K562 (cell line): ENCODE measurements around the gene TMEM151A. TPM values are rescaled to one million over a fixed set of nuclear protein-coding genes. Genes with fewer than 3 reads are reported as not detected.

Experiments
- BCL6 ChIP-seq: fragments of 250-450 bp; sonication (Bioruptor Pico); IDR thresholded peaks from 2 replicates; pipeline ENCODE4 v1.4.0; 2020
- E2F3 ChIP-seq: fragments of 250-450 bp; sonication (Bioruptor Pico); IDR thresholded peaks from 2 replicates; pipeline ENCODE4 v1.4.0; 2020; ENCODE audit warnings: mild to moderate bottlenecking
- ESRRA ChIP-seq: fragments of 450-650 bp; IDR thresholded peaks from 2 replicates; pipeline ENCODE4 v1.6.1; 2014; ENCODE audit warnings: low read depth, mild to moderate bottlenecking, moderate library complexity, borderline replicate concordance
- ESRRB ChIP-seq: fragments of 250-450 bp; sonication (Bioruptor Pico); IDR thresholded peaks from 2 replicates; pipeline ENCODE4 v1.5.0; 2020; ENCODE audit warnings: mild to moderate bottlenecking, moderate library complexity, borderline replicate concordance
- FOSL1 ChIP-seq: fragments of 200-800 bp; sonication (Bioruptor generic); conservative IDR thresholded peaks from 2 replicates; pipeline ENCODE4 v1.6.1; 2016; ENCODE audit warnings: missing genetic modification characterization, missing compliant biosample characterization
- GABPA ChIP-seq: fragments of 200-800 bp; sonication (Bioruptor generic); conservative IDR thresholded peaks from 2 replicates; pipeline ENCODE4 v1.6.1; 2016; ENCODE audit warnings: low read depth, missing genetic modification characterization, missing compliant biosample characterization
- HNRNPLL ChIP-seq: fragments of 200-400 bp; formaldehyde crosslinking; IDR thresholded peaks from 2 replicates; pipeline ENCODE4 v1.6.1; 2017; ENCODE audit warnings: low read length, low read depth, mild to moderate bottlenecking; ENCODE audit not compliant: poor library complexity, severe bottlenecking
- JUND ChIP-seq, 2 experiments: IDR thresholded peaks; 2 replicates in 1 of 2; 3 replicates in 1 of 2; pipeline ENCODE4 v1.6.1; 2011; ENCODE audit warnings: borderline replicate concordance in 2 of 2, low read depth in 2 of 2, low read length in 2 of 2, improper control_type of control experiment in 1 of 2, missing biosample characterization in 1 of 2, missing genetic modification characterization in 1 of 2, missing genetic modification reagents in 1 of 2
- LCOR ChIP-seq: sonication (generic); formaldehyde crosslinking; IDR thresholded peaks from 2 replicates; pipeline ENCODE4 v1.8.0; 2022; ENCODE audit warnings: mild to moderate bottlenecking, missing genetic modification reagents
- MAFG ChIP-seq: fragments of 450-650 bp; conservative IDR thresholded peaks from 2 replicates; pipeline ENCODE4 v1.6.1; 2016; ENCODE audit warnings: missing genetic modification characterization, missing compliant biosample characterization
- NCOA2 ChIP-seq, 2 experiments: fragments of 450-650 bp; IDR thresholded peaks; 2 replicates each; pipeline ENCODE4 v1.6.1; 2018; ENCODE audit warnings: mild to moderate bottlenecking in 2 of 2, moderate library complexity in 1 of 2; ENCODE audit not compliant: partially characterized antibody in 2 of 2
- NFATC3 ChIP-seq: fragments of 450-650 bp; IDR thresholded peaks from 2 replicates; pipeline ENCODE4 v1.6.1; 2017; ENCODE audit warnings: mild to moderate bottlenecking
- NR2F6 ChIP-seq: fragments of 450-650 bp; formaldehyde crosslinking; IDR thresholded peaks from 2 replicates; pipeline ENCODE4 v1.4.0; 2020; ENCODE audit warnings: mild to moderate bottlenecking
- NUFIP1 ChIP-seq: fragments of 450-650 bp; IDR thresholded peaks from 2 replicates; pipeline ENCODE4 v1.6.1; 2018; ENCODE audit not compliant: partially characterized antibody
- SUPT5H ChIP-seq: fragments of 450-650 bp; IDR thresholded peaks from 2 replicates; pipeline ENCODE4 v1.6.1; 2016
- XRCC5 ChIP-seq: fragments of 200-400 bp; formaldehyde crosslinking; IDR thresholded peaks from 2 replicates; pipeline ENCODE4 v1.6.1; 2017; ENCODE audit warnings: low read depth, mild to moderate bottlenecking, low read length
- ZNF140 ChIP-seq: fragments of 250-450 bp; sonication (Bioruptor Pico); IDR thresholded peaks from 2 replicates; pipeline ENCODE4 v1.8.0; 2021; ENCODE audit warnings: moderate library complexity, mild to moderate bottlenecking, inconsistent platforms
- polyA plus RNA-seq, 8 experiments: library from polyadenylated mRNA; depleted of rRNA in 4 of 8; stranded (reverse) in 5 of 8; unstranded in 3 of 8; fragments of >200 nt; fragmentation: Nextera tagmentation in 2 of 8; fragmentation: Illumina TruSeq in 1 of 8; extraction: Ambion mirVana in 2 of 8; extraction: Trizol in 1 of 8; gene quantifications; 2 replicates each; pipeline versions ENCODE4 v1.2.1 to v1.2.3, GENCODE V29; 2011 to 2014; ENCODE audit warnings: inconsistent platforms in 1 of 8, missing spikeins in 1 of 8
- total RNA-seq, 7 experiments: library from RNA; depleted of rRNA in 6 of 7; stranded (reverse); fragments of >200 nt in 6 of 7; fragmentation: Illumina TruSeq in 2 of 7; extraction: Trizol in 2 of 7; gene quantifications; 2 replicates each; pipeline versions ENCODE4 v1.2.1 to v1.2.3, GENCODE V29; 2011 to 2021; ENCODE audit warnings: low replicate concordance in 1 of 7
- TF ChIP-seq, protein P1 (sequence below): sonication (generic); formaldehyde crosslinking; IDR thresholded peaks from 2 replicates; pipeline ENCODE4 v1.8.0; 2022; ENCODE audit warnings: mild to moderate bottlenecking, missing genetic modification reagents
- TF ChIP-seq, protein P2 (sequence below), 2 experiments: fragments of 450-650 bp in 1 of 2; sonication (generic) in 1 of 2; formaldehyde crosslinking in 1 of 2; IDR thresholded peaks in 1 of 2; conservative IDR thresholded peaks in 1 of 2; 2 replicates each; pipeline versions ENCODE4 v1.6.1 to v1.8.1; 2016 to 2023; ENCODE audit warnings: mild to moderate bottlenecking in 2 of 2, moderate library complexity in 2 of 2, inconsistent platforms in 1 of 2, missing genetic modification reagents in 1 of 2
- TF ChIP-seq, protein P3 (sequence below): sonication (generic); formaldehyde crosslinking; IDR thresholded peaks from 2 replicates; pipeline ENCODE4 v1.8.0; 2022; ENCODE audit warnings: mild to moderate bottlenecking, low read depth, missing genetic modification reagents

TMEM151A gene
- total and polyA plus RNA-seq, 9 of the 15 experiments (the other 6 are each of a cell fraction or from before 2014, with no cell fraction given), result not detected

DNA sequence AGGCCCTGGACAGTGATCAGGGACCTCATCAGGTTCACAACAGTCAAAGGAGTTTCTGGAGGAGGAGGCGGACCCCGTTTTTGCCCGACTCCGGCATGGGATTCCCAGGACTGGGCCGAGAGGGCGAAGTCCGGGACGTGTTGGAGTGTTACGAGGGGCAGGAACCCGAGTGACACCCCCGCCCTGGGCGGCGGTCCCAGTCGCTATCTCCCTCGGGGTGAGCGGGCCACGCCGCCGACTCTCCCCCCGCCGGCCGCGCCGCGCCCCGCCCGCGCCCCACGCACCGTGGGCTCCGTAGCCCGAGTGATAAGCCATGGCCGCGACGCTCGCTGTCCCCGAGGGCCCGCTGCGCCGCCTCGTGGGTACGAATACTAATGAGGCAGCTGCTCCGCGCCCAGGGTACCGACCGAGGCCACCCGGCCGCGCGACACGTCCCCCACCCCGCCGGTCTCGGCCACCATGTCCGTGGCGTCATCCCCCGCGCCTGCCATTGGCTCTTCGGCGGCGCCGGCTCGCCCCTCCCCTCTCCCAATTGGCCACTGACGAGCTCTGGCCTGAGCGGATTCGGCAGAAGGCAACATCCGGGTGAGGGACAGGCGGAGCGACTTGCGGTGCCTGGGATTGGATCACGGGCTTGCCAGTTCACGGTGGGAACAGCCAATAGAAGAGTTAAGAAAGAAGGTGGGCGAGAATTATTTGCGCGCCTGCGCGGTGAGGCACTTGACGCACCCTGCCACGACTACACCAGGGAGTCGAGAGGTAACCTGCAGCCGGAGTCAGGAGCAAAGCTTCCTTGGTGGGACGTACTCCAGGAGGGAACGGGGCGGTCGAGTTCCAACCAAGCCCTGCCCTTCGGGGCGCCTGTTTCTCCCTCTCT is 2.8 kb upstream of the TMEM151A start, which contains the start of gene YIF1A (continued):
- no peak; the same call in 1 of the 2 replicates for TF ChIP-seq ESRRA
- TF ChIP-seq NCOA2 (IDR thresholded peaks at IDR 0.05; ENCODE audit: partially characterized antibody in 2 of 2), result no peak
- TF ChIP-seq E2F3 (CRISPR knock-in tag), result 0 out of 2 replicates have a peak, but pooled peaks have one; percentile 44
- TF ChIP-seq NFATC3, result no peak
- TF ChIP-seq NR2F6 (CRISPR knock-in tag), result no peak
- TF ChIP-seq HNRNPLL, result peak; percentile 34
- TF ChIP-seq, protein P1, sequence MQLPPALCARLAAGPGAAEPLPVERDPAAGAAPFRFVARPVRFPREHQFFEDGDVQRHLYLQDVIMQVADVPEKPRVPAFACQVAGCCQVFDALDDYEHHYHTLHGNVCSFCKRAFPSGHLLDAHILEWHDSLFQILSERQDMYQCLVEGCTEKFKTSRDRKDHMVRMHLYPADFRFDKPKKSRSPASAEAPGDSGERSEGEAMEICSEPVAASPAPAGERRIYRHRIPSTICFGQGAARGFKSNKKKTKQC (CRISPR knock-in tag), result 0 out of 2 replicates have a peak, but pooled peaks have one; percentile 69
- TF ChIP-seq, protein P2, sequence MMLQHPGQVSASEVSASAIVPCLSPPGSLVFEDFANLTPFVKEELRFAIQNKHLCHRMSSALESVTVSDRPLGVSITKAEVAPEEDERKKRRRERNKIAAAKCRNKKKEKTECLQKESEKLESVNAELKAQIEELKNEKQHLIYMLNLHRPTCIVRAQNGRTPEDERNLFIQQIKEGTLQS (IDR thresholded peaks at IDR 0.05), result peak; percentile 71
- TF ChIP-seq, protein P2 (CRISPR knock-in tag; conservative IDR thresholded peaks at IDR 0.05), result peak; percentile 46; the same call in 1 of the 2 replicates
- TF ChIP-seq LCOR (CRISPR knock-in tag), result no peak
- no peak for TF ChIP-seq BCL6 (CRISPR knock-in tag)
- TF ChIP-seq FOSL1 (tag), result peak; percentile 46; the same call in 1 of the 2 replicates
- peak; percentile 90 for TF ChIP-seq SUPT5H
- no peak for TF ChIP-seq MAFG (tag)
- peak; percentile 88 for TF ChIP-seq JUND (IDR thresholded peaks at IDR 0.05; ENCODE audit: borderline replicate concordance, low read depth, low read length)
- peak; percentile 73; the same call in 2 of the 3 replicates for TF ChIP-seq JUND (tag; IDR thresholded peaks at IDR 0.05; ENCODE audit: borderline replicate concordance, low read depth, low read length)
- no peak for TF ChIP-seq ESRRB (CRISPR knock-in tag)
- TF ChIP-seq XRCC5, result 0 out of 2 replicates have a peak, but pooled peaks have one; percentile 63
- TF ChIP-seq, protein P3, sequence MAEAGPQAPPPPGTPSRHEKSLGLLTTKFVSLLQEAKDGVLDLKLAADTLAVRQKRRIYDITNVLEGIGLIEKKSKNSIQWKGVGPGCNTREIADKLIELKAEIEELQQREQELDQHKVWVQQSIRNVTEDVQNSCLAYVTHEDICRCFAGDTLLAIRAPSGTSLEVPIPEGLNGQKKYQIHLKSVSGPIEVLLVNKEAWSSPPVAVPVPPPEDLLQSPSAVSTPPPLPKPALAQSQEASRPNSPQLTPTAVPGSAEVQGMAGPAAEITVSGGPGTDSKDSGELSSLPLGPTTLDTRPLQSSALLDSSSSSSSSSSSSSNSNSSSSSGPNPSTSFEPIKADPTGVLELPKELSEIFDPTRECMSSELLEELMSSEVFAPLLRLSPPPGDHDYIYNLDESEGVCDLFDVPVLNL (CRISPR knock-in tag), result no peak
- TF ChIP-seq NUFIP1, result no peak
- TF ChIP-seq GABPA, result peak; percentile 91
- no peak for TF ChIP-seq ZNF140 (CRISPR knock-in tag)
